ENCODE measurements around the gene USP12.
"Not testable (repeated sequence)": the region's sequence is repeated elsewhere in the genome, so short reads cannot be mapped to it uniquely, and the experiment has no call there.

Gene USP12

DNA sequence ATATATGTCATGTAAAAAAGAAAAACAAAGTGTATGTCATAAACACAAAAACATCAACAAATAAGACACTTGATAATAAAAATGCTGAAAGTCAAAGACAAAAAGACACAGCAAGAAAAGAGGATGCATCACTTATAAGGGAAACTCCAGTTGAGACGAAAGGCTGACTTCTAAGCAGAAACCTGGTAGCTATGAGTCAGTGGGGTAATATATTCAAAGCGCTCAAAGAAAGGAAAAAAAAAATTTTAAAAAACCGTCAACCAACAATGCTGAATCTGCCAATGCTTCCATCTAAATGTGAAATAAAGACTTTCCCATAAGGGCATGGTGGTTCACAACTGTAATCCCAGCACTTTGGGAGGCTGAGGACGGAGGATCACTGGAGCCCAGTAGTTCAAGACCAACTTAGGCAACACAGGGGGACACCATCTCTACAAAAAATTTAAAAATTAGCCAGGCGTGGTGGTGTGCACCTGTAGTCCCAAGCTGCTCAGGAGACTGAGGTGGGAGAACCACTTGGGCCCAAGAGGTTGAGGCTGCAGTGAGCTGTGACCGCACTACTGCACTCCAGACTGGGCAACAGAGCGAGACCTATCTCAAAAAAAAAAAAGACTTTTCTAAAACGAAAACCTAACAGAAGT lies 24.0 kb downstream of the USP12 start:
- no peak for DNase-seq

DNA sequence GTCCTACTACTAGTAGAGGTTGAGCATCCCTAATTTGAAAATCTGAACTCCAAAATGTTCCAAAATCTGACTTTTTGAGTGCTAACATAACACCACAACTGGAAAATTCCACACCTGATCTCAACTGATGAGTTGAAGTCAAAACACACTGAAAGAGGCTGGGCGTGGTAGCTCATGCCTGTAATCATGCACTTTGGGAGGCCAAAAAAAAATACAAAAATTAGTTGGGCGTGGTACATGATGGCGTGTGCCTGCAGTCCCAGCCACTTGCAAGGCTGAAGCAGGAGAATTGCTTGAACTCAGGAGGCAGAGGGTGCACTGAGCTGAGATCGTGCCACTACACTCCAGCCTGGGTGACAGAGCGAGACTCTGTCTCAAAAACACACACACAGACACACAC lies 29.9 kb downstream of the USP12 start:
- DNase-seq: no peak

DNA sequence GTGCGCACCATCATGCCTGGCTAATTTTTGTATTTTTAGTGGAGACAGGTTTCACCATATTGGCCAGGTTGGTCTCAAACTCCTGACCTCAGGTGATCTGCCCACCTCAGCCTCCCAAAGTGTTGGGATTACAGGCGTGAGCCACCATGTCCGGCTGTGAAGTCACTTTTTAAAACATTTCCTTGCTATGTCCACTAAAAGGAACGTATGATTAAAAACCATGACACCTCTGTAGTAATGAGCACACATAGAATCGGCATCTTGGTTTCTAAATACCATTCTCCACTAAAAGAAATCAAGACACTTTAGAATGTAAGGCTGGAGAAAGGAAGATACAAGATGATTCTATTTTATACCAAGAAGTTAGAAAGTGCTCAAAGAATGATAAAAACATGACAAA lies 30.5 kb downstream of the USP12 start:
- not testable (repeated sequence) for DNase-seq

DNA sequence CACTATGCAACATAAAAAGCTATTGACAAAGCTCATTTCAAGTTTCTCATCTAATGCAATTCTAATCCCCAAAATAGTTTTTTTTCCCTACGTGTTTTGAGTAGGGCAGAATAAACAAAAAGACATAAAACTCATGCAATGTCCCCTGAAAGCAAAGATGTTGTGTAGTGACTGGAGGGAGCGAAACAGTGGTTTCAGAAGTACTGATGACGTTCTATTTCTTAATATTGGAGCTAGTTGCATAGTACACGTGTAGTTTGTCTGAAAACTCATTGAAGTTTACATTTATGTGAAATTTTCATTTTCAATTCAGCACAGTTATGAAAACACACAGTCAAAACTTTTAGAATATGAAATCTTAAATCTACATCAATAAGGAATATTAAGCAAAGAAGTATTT lies 31.6 kb downstream of the USP12 start:
- DNase-seq: no peak

DNA sequence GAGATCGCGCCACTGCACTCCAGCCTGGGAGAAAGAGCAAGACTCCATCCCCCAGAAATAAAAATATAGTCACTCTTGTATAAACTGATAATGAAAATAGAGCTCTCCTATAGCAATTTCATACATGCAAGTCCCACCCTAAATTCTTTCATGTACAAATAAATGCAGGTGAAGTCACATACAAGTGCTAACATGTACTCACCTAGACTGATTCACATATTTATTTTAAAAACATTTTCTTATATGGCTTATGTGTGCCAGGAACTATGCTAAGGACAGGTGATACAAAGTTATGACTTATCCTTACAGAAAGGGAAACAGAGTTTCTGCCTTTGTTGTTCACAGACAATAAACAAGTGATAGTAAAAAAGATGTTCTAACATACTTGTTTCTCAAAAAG lies 32.0 kb downstream of the USP12 start:
- DNase-seq: no peak

DNA sequence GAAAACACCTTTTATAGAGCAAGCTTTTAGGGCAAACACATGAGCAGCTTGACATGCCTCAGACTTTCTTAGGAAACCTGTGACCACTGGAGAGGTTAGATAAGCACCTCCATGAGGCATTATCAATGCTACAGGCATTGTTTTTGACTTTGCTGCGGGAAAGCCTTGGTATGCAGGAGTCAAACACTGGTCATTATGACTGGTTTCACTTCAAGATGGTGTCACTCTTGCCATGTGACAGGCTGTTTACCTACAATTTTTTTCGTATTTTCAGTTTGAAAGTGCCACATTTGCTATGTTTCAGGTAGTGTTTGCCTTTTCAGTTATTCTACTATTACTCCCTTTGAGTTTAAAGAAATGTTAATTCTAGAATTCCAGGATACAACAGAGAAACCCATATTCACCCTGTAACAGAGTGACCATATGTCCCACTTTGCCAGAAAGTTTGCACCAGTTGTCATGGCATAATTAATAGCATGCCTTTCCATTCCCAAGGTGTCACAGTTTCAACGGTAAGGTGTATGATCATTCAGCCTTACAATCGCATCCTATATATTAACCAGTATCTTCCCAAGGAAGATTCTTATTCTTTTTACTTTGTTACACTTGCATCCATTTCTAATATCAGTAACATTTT lies 33.0 kb downstream of the USP12 start:
- no peak for DNase-seq

DNA sequence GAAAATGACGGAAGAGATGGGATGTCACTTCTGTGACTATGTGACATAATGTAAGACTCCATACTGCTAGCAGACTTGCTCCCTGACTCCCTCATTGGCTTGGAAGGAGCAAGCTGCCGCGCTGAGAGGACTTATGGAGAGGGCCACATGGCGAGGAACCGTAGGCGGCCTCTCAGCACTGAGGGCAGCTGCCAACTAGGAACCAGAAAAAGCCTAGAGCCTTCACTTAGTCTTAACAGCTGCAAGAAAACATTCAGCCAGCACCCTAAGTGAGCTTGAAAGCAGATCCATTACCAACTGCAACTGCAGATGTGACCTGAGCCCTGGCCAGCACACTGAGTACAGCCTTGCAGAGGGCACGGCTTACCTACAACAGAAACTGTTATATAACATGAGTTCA lies 33.9 kb downstream of the USP12 start:
- DNase-seq: no peak

DNA sequence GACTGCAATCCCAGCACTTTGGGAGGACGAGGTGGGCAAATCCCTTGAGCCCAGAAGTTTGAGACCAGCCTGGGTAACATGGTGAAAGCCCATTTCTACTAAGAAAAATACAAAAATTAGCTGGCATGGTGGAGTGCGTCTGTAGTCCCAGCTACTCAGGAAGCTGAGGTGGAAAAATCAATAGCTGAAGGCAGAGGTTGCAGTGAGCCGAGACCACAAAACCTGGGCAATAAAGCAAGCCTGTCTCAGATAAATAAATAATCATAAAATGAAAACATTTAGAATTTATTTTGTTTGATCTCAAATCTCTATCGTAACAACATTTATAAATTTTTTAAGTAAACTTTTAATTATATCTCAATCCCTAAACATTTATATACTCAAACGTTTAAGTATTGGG lies 36.6 kb downstream of the USP12 start:
- DNase-seq: no peak

DNA sequence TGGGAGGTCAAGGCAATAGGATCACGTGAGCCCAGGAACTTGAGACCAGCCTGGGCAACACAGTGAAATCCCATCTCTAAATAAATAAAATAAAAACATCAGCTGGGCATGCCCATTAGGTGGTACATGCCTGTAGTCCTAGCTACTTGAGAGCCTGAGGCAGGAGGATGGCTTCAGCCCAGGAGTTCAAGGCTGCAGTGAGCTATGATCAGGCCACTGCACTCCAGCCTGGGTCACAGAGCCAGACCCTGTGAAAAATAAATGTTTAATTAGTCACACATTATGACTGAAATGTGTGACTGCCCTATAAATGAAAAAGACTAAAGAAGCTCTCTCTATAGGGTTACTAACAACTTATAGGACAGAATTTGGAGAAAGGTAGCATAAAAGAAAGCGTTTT lies 37.7 kb downstream of the USP12 start:
- no peak for DNase-seq

DNA sequence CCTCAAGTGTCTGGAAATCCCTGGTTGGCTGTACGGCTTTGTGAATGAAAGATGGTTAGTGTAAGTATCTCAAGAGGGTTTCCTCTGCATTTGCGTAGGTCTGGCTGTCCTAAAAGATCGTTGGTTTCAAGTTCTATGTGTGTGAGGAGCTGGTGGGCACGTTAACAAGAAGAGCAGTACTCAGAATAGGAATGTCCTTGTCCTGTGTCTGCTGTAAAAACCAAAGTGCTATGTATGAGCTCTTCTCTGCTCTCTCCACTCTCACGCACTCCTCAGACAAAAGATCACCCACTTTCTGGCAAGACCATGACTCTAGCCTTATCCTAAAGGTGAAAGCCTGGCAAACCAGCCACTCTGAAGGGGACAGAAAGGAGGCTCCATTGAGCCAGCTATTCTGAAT lies 39.1 kb downstream of the USP12 start:
- DNase-seq: no peak

DNA sequence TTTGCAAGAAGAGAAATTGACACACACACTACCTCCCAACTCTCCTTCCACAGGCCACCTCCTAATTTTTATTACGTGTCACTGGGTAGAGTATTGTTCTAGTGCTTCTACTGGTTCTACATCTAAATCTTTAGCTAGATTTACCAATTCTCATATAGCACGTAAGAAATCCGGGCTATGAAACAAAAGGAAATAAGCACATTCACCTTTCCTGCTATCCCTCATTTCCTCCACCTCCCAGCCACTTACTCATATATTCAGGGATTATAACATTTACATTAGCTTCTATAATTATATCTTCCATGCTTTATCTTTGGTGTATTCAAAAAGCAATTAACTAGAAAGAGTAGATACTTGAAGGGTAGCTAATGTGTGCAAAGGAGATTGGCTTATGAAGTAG lies 39.7 kb downstream of the USP12 start:
- DNase-seq: no peak

DNA sequence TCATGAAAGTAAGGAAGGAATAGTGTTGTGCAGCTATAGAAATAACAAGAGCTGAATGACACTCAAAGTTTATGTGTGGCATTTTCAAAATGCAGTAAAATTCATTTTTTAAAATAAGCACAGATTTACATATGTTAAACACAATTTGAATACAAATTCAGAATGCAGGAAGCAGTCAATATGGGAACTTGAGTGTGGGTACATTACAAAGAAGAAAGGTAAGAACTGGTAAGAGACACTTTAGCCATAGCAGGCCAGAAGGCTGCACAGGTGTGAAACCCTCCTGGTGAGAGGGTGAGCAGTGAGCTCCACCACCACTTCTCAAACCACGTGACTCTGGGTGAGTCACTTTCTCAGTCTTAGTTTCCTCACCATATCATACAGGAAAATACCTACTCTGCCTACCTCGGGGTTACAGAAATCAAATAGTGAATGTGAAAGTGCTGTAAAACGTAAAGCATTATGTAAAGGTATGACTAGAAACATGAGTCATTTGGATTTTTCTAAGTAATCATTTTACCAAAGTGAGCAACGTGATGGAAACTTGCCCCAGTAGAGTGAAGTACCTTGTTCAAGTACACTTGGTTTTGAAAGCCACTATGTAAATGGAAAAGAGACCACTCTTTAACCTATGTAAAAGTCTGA lies 40.5 kb downstream of the USP12 start:
- DNase-seq: no peak

DNA sequence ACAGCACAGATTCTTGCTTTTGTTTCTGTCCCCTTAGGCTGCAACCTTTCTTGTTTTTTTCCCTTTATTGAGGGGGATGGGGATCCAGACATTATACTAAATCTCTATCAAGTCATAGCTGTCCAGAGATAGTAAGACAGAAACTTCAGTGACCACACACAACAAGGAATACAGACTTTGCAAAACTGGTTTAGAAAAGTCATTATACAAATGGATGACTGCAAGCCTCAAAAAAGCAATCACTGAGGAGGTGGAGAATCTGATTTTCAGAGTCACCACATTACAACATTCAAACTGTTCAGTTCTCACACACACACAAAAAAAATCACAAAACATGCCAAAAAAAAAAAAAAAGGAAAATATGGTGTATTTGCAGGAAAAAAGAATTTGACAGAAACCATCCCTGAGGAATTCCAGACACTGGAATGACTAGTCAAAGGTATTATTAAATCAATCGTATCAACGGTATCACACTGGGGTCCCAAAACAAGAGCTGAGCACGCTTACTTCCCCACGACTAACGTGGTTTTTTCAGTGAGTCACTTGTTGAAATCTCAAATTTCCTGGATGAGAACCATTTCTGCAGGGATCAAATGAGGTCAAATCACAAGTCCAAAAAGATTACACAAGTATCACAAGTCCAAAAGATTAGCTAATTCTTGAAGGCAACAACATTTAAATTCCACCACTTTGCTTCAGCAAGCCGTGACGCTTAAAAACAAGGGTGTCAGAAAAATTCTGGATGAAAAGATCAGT lies 41.2 kb downstream of the USP12 start:
- DNase-seq: no peak

DNA sequence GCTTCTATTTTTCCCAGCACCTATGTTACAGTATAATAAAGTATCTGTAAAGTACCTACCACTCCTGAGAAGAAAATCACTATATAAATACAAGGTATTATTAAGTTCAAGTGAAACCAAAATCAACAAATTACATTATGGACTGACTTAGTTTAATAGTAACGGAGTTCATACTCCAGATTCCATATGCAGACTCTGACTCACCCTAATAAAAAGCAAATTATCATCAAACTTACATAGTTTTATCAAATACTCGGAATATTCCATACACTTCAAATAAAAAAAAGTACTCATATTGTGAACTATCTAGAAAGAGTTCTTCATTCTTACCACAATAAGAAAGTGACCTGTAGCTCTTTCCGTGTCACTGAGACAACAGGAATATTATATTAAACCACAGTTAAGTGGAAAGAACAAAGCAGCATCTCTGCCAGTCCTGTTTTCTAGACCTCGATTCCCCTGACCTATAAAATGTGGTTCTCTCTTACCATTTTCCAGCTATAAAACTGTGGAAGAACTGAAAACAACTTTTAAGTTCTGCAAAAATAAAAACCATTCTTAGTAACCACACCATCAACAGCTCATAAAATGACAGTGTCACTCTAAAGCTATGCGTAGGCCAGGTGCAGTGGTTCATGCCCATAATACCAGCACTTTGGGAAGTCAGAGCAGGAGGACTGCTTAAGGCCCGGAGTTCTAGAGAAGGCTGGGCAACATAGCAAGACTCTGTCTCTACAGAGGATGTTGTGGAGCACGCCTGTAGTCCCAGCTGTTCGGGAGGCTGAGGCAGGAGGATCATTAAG lies 42.6 kb downstream of the USP12 start:
- no peak for DNase-seq

DNA sequence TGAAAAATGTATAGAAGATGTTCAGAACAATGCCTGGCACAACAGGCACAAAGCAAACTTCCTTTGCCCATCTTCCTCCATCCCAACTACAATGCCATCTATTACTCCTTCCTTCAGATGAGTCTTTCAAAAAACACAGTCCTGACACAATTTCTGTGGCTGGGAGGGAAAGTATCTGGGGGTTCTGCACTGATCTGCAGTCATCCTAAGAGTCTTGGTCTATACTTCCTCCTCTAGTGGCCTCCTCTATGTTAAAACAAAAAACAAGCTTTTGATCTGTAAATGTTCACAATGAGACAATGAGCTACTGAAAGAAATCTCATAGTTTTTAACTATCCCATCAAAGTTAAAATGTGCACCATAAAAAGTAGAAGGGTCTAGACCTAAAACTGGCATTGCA lies 44.8 kb downstream of the USP12 start:
- no peak for DNase-seq

DNA sequence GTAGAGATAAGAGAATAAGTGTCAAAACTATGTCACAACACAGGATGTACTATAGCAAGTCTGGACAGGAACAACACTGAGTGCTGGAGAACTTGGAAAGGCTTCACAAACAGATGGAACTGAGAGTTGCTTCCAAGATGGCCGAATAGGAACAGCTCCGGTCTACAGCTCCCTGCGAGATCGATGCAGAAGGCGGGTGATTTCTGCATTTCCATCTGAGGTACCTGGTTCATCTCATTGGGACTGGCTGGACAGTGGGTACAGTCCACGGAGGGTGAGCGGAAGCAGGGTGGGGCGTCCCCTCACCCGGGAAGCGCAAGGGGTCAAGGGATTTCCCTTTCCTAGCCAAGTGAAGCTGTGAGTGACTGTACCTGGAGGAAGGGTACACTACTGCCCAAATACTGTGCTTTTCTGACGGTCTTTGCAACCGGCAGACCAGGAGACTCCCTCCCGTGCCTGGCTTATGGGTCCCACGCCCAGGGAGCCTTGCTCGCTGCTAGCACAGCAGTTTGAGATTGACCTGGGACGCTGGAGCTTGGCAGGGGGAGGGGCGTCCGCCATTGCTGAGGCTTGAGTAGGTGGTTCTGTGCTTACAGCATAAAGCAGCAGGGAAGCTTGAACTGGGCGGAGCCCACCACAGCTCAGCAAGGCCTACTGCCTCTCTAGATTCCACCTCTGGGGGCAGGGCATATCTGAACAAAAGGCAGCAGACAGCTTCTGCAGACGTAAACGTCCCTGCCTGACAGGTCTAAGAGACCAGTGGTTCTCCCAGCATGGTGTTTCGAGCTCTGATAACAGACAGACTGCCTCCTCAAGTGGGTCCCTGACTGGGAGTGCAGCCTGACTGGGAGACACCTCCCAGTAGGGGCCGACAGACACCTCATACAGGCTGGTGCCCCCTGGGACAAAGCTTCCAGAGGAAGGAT lies 46.0 kb downstream of the USP12 start:
- no peak for DNase-seq

DNA sequence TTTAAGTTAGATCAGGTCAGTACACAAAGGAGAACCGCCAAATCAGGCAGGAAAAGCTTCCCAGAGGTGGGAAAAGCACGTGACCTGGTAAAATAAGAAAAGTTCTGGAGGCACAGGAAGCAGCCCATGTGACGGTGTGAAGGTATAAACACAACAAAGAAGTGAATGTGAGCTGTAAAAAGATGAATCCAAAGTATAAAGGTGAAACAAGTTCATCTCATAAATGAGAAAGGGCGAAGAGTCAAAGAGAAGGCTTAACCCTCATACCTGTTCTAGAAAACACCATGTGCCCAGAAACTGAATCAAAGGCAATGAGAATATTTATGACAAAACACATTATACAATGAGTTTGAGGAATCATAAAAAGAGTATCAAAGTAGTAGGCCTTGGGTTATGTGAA lies 47.0 kb downstream of the USP12 start:
- no peak for DNase-seq

DNA sequence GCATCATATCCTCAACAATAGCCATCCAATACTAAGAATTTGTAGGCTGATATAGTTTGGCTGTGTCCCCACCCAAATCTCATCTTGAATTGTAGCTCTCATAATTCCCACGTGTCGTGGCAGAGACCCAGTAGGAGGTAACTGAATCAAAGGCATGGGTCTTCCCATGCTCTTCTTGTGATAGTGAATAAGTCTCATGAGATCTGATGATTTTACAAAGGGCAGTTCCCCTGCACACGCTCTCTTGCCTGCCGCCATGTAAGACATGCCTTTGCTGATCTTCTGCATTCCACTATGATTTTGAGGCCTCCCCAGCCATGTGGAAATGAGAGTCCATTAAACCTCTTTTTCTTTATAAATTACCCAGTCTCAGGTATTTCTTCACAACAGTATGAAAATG lies 48.2 kb downstream of the USP12 start:
- not testable (repeated sequence) for DNase-seq

DNA sequence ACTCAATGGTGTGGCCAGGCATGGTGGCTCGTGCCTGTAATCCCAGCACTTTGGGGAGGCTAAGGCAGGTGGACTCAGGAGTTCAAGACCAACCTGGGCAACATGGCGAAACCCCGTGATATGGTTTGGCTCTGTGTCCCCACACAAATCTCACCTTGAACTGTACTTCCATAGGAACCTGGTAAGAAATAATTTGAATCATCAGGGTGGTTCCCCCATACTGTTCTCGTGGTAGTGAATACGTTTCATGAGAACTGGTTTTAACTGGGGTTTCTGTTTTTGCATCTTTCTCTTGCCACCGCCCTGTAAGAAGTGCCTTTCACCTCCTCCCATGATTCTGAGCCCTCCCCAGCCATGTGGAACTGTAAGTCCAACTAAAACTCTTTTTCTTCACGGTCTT lies 49.6 kb downstream of the USP12 start:
- no peak for DNase-seq

DNA sequence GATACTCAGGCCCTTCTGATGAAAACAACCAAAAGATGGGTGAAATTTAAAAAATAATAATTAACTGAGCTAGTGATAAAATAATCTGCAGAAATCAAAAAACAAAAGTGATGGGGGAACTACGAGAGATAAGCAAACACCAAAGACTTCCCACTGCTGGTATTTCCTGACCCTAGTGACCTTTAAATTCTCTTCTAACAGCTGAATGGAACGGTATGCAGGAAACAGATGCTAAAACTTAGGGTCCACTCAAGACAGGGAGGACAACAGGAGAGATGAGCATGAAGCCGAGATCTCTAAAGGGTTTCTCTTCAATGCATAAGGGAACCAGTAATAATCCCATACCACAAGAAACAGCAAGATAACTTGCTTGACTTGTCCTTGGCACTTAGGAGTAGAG lies 50.8 kb downstream of the USP12 start:
- no peak for DNase-seq

DNA sequence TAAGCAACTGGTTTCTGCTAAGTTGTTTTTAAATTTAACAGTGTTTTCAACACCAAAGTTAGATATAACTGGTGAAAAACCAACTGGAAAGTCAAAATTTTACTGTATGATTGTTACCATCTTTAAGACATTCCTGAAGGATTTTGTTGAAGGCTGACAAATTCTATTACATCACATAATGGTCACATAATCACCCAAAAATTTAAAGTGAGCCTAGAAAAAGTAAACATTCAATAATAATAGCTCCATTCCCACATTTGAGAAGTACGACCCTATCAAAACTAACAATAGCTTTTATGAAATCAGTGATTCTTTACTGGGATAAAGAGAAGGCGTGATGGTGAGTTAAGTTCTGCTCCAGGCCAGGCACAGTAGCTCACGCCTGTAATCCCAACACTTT lies 51.6 kb downstream of the USP12 start:
- no peak for DNase-seq
